ENCODE results near the gene CHMP5.

- TF ChIP-seq CTCF (IDR thresholded peaks at IDR 0.05) (no peak), POLR2A (IDR thresholded peaks at IDR 0.05) (no peak)
Observed at GRCh38 chr9:33231623-33231942, 33.3 kb upstream of the CHMP5 start.

All from body of pancreas (tissue), 4 donors.